Upper lobe of right lung (tissue), 1 donor: ENCODE measurements around the gene ASCC3. TPM values are rescaled to one million over a fixed set of nuclear protein-coding genes. Genes with fewer than 3 reads are reported as not detected.
"Not testable (repeated sequence)": the region's sequence is repeated elsewhere in the genome, so short reads cannot be mapped to it uniquely, and the experiment has no call there.

Source experiments
- ATAC-seq: fragments of 200-7000 bp; cut with Tn5 transposase; one replicate; pipeline ENCODE4 v1.9.1; 2020; ENCODE audit warnings: mild to moderate bottlenecking, moderate library complexity
- DNase-seq: peaks from one replicate; pipeline ENCODE4 v3.0.0-alpha.2; 2020
- H3K27ac ChIP-seq: fragments of 200-600 bp; one replicate; pipeline ENCODE4 v1.8.0; 2022
- H3K27me3 ChIP-seq: fragments of 200-600 bp; one replicate; pipeline ENCODE4 v1.8.0; 2022; ENCODE audit warnings: mild to moderate bottlenecking
- H3K36me3 ChIP-seq: fragments of 200-600 bp; one replicate; pipeline ENCODE4 v1.8.0; 2022
- H3K4me1 ChIP-seq: fragments of 200-600 bp; one replicate; pipeline ENCODE4 v1.8.0; 2022
- H3K4me3 ChIP-seq: fragments of 200-600 bp; one replicate; pipeline ENCODE4 v1.8.0; 2022; ENCODE audit warnings: mild to moderate bottlenecking
- H3K9me3 ChIP-seq: fragments of 200-600 bp; one replicate; pipeline ENCODE4 v1.8.0; 2022
- intact Hi-C: fragments of 100-400 bp; cut with DNase I; formaldehyde crosslinking; loops from one replicate; pipeline ENCODE4 v1.11.0; 2022
- total RNA-seq: library from RNA; stranded (reverse); fragmentation: NEBNext Ultra II Directional; extraction: Animal tissue kit (Norgen Biotek cat#: 25700); gene quantifications from one replicate; pipeline ENCODE4 v1.2.1, GENCODE V29; 2021
- TF ChIP-seq, protein P1 (sequence below): fragments of 200-600 bp; IDR thresholded peaks from one replicate; pipeline ENCODE4 v1.8.0; 2022; ENCODE audit warnings: antibody characterized with exemption
- donor health status: DM: no; HTN: yes; CAD: no; lungs with severe emphysema.

The ASCC3 gene
- total RNA-seq, 1 donor from 2014 or later, result 39.5 TPM

GRCh38 chr6:100753421-100753820 lies 127.7 kb downstream of the ASCC3 start:
- peaks cover 4% of the 10 kb centered on the region for H3K36me3 ChIP-seq

DNA sequence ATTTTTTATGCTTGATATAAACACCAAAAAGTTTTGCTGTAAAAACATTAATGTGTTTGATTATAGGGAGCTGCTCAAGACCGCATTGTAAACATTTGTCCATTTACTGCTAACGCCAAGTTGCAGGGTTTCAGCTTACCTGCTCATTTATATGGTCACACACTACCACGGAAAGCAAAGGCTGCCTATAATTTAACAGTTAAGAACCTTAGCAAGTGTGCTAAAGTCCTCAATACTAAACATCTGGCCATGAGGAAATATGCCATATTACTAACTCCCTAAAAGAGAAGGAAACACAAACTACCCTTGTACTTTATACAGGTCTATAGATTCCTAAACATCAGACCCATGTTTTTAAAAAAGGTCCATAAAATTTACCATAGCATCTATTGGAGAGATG lies 129.5 kb downstream of the ASCC3 start:
- no peak overlapping the region for H3K4me3 ChIP-seq
- ATAC-seq (no peak), DNase-seq (no peak)
- no peaks in the 10 kb centered on the region for H3K4me1 ChIP-seq
- H3K9me3 ChIP-seq, result no peaks in the 10 kb centered on the region
- TF ChIP-seq, protein P1, sequence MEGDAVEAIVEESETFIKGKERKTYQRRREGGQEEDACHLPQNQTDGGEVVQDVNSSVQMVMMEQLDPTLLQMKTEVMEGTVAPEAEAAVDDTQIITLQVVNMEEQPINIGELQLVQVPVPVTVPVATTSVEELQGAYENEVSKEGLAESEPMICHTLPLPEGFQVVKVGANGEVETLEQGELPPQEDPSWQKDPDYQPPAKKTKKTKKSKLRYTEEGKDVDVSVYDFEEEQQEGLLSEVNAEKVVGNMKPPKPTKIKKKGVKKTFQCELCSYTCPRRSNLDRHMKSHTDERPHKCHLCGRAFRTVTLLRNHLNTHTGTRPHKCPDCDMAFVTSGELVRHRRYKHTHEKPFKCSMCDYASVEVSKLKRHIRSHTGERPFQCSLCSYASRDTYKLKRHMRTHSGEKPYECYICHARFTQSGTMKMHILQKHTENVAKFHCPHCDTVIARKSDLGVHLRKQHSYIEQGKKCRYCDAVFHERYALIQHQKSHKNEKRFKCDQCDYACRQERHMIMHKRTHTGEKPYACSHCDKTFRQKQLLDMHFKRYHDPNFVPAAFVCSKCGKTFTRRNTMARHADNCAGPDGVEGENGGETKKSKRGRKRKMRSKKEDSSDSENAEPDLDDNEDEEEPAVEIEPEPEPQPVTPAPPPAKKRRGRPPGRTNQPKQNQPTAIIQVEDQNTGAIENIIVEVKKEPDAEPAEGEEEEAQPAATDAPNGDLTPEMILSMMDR, result no peak
- H3K36me3 ChIP-seq, result peaks cover 4% of the 10 kb centered on the region
- H3K27me3 ChIP-seq, result no peaks in the 10 kb centered on the region
- intact Hi-C loops, result no loop called here
- no peak overlapping the region for H3K27ac ChIP-seq

More at GRCh38 chr6:100753421-100753820, 127.7 kb downstream of the ASCC3 start:
- Histone ChIP-seq H3K4me1 (no peaks in the 10 kb centered on the region), H3K27ac (no peak overlapping the region), H3K9me3 (no peaks in the 10 kb centered on the region), H3K27me3 (no peaks in the 10 kb centered on the region), H3K4me3 (no peak overlapping the region)
- ATAC-seq (no peak), DNase-seq (no peak)
- TF ChIP-seq, protein P1, result no peak
- intact Hi-C loops, result no loop called here

DNA sequence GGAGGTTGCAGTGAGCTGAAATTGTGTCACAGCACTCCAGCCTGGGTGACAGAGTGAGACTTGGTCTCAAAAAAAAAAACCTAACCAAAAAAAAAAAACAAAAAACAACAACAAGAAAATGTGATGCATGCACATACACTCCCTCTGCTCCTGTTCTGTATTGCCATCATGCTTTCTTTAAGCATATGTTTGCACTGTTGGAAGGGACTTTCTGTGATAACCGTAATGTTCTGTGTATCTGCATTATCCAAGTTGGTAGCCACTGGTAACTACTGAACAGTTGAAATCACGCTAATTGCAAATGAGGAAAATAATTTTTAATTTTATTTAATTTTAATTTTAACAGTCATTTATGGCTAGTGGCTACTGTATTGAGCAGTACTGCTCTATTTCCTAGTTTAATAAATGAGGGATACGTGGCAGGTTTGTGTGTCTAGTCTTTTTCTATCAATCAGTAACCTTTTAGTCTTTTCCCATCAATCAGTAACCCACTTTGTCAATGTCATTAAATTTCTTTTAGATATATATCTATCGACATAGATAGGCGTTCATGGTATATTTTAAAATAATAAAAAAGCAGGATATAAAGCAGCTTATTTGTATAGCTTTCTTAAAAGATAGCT lies 135.6 kb downstream of the ASCC3 start:
- TF ChIP-seq, protein P1, result no peak
- Histone ChIP-seq H3K27ac (no peak overlapping the region), H3K36me3 (peaks cover 4% of the 10 kb centered on the region), H3K4me1 (no peaks in the 10 kb centered on the region), H3K4me3 (no peak overlapping the region), H3K9me3 (no peaks in the 10 kb centered on the region), H3K27me3 (no peaks in the 10 kb centered on the region)
- ATAC-seq (no peak), DNase-seq (no peak)
- intact Hi-C loops, result no loop called here

DNA sequence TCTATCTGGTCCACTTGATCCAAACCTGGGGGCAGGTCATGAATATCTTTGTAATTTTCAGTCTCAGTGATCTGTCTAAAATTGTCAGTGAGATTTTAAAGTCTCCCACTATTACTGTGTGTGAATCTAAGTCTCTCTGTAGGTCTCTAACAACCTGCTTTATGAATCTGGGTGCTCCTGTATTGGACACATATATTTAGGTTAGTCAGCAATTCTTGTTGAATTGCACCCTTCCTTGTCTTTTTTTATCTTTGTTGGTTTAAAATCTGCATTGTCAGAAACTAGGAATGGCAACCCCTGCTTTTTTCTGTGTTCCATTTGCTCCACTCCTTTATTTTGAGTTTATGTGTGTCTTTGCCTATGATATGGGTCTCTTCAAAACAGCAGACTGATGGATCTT lies 140.7 kb downstream of the ASCC3 start:
- H3K9me3 ChIP-seq, result no peaks in the 10 kb centered on the region
- H3K27me3 ChIP-seq, result no peaks in the 10 kb centered on the region
- no peak overlapping the region for H3K27ac ChIP-seq
- ATAC-seq, result no peak
- no peaks in the 10 kb centered on the region for H3K36me3 ChIP-seq
- TF ChIP-seq, protein P1, result no peak
- H3K4me1 ChIP-seq, result no peaks in the 10 kb centered on the region
- intact Hi-C loops, result no loop called here
- no peak overlapping the region for H3K4me3 ChIP-seq
- DNase-seq, result no peak

DNA sequence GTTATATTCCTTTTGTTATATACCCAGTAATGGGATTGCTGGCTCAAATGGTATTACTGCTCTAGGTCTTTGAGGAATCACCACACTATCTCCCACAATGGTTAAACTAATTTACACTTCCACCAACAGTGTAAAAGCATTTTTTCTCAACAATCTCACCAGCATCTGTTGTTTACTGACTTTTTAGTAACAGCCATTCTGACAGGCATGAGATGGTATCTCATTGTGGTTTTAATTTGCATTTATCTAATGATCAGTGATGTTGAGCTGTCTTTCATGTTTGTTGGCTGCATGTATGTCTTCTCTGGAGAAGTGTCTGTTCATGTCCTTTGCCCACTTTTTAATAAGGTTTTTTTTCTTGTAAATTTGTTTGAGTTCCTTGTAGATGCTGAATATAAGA lies 143.4 kb downstream of the ASCC3 start:
- ATAC-seq, H3K27me3 ChIP-seq, H3K36me3 ChIP-seq, H3K9me3 ChIP-seq, DNase-seq, H3K4me3 ChIP-seq, intact Hi-C loops, H3K4me1 ChIP-seq, H3K27ac ChIP-seq: not testable (repeated sequence)

DNA sequence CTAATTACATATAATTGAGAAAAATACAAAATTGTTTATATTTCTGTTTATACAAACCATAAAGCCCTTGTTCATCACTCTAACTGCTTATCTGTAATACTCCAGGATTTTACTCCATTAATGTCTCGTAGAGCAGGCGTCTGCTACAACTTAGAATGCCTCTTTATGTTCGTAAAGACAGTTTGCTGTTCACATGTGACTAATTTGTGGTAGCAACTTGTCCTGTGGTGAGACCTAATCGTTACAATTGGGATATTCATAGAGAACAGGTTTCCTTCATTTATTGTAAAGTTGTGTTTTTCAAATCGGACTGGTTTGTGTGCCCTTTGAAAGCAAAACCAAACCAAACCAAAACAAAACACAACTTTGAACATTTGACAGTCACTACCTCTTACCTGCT lies 149.7 kb downstream of the ASCC3 start:
- no peaks in the 10 kb centered on the region for H3K27me3 ChIP-seq
- H3K9me3 ChIP-seq, result no peaks in the 10 kb centered on the region
- no peak for DNase-seq
- no peaks in the 10 kb centered on the region for H3K36me3 ChIP-seq
- no peak for ATAC-seq
- TF ChIP-seq, protein P1, result no peak
- peaks cover 3% of the 10 kb centered on the region for H3K4me1 ChIP-seq
- intact Hi-C loops, result no loop called here
- H3K27ac ChIP-seq, result no peak overlapping the region
- no peak overlapping the region for H3K4me3 ChIP-seq
